Fibroblast of the conjunctiva (primary cell): ENCODE results near the gene MRPL21.
"Not testable (repeated sequence)": the region's sequence is repeated elsewhere in the genome, so short reads cannot be mapped to it uniquely, and the experiment has no call there.

Experiments used
- DNase-seq: peaks from one replicate; pipeline ENCODE4 v3.0.0-alpha.2; 2010; ENCODE audit warnings: low read depth

Gene MRPL21

GRCh38 chr11:68865241-68865640 lies 38.4 kb downstream of the MRPL21 start:
- DNase-seq: no peak

DNA sequence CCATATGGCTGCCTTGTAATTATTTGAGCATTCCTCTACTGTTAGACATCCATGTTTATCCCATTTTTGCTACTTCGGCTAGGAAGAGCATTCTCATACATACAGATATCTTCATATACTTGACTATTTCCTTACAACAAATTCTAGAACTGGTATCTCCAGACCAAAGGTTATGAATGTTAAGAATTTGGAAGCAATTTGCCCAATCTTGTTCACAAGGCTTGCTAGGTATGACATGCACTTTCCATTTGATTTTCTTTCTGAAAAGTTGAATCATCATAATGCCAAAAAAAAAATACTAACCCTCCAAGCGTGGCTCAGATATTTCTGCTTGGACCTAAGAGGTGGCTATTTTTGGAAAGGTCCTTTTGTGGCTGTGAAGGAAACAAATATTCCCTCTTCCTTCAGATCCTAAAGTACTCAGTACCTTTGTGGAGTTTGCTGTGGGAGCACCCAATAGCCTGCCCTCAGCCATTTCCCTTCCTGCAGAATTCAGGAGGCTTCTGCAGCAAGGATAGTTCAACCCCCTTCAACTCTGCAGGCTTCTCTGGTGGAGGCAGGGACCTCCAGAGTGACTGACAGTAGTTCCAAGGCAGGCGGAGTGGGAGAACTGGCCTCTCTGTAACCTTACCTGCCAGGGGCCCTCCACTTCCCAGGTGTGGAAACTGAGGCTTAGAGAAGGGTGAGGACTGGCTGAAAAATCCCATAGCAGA lies 39.9 kb downstream of the MRPL21 start:
- no peak for DNase-seq

DNA sequence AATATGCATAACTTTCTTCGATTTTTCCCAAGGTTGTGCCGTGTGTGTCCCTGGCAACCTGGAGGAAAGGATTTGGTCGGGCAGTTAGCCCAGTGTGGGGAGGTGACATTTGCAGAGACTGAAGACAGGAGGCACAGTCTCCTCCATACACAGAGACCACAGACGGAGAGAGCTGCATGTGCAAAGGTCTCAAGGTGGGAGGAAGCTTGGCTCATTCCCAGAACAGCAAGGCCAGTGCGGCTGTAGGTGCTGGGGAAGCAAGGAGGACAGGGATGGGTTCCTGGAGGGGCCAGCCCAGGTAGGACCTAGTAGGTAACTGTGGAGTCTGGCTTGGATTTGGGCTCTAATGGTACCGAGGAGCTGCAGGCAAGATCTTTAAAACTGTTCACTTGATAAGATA lies 41.2 kb downstream of the MRPL21 start:
- DNase-seq: no peak

DNA sequence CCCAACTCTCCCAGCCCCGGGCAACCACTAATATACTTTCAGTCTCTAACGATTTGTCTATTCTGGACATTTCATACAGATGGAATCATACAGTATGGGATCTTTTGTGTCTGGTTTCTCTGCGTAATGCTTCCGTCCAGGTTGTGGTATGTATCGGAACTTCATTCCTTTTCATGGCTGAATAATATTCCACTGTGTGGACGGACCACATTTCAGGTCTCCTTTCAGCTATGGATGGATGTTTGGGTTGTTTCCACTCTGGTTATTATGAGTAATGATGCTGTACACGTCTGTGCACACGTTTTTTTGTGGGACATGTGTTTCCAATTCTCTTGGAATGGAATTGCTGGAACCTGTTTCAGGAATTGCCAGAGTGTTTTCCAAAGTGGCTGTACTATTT lies 44.5 kb downstream of the MRPL21 start:
- DNase-seq: no peak

DNA sequence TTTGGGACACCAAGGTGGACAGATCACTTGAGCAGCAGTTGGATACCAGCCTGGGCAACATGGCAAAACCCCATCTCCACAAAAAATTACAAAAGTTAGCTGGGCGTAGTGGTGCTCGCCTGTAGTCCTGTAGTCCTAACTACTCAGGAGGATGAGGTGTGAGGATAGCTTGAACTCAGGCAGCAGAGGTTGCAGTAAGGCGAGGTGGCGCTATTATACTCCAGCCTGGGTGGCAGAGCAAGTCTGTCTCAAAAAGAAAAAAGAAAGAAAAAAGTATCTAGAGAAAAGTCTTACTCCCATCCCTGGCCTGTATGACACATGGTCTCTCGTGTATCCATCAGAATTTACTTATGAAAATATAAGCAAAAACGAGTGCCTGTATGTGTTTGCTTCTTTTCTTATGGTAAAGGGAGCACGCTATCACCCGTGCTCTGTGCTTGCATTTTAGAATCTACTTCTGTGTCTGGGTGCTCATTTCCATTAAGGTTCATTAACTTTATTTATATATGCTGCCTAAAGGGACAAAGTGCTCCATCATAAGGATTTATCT lies 46.5 kb downstream of the MRPL21 start:
- DNase-seq: no peak

DNA sequence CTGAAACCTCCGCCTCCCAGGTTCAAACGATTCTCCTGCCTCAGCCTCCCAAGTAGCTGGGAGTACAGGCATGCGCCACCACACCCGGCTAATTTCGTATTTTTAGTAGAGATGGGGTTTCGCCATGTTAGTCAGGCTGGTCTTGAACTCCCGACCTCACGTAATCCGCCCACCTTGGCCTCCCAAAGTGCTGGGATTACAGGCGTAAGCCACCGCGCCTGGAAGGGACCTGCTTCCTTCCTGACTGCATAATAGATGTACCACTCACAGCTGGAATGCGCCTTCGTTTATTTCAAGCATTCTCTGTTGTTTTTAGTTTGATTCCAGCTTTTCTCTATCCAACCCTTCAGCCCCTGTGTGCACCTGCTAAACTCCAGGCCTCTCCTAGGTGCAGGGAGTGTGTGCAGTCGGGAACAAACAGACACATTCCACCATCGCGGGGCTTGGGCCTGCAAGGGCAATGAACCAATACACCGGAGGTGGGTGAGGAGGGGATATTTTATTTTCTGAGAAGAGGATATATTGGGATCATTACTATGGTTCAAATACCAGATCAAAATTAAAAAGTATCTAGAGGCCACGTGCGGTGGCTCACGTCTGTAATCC lies 47.1 kb downstream of the MRPL21 start:
- DNase-seq: not testable (repeated sequence)

DNA sequence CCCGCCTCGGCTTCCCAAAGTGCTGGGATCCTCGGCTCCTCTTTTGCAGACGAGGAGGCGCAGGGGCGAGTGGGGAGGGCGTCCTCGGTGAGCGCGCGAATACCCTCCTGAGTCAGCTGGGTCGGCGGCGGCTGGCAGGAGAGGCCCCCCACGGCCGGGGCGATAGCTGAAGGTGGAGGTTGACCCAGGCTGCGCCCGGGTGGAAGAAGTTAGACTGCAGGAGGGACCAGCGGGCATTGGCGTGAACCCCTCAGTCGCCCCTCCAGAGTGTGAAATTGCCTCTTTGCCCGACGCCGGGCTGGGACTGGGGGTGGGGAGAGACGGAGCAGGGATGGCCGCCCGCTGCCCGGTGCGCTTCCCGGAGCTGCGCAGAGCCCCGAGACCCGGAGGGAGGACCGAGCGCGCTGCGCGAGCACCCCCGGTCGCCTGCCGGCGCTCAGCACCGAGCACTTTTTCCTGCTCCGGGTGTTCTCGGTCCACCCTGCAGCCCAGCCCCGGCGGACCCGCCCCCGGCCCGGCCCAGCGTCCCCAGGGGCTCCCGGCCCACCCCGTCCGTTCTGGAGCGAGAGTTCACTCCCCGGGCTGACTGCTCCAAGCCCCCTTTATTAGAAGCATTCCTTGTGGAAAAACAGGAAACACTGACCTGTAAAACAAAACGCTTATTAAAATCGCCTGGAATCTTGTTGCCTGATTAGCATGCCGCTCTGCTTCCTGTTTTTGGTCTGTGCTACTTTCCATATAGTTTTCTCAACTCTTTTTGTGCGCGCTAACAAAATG lies 48.2 kb downstream of the MRPL21 start:
- DNase-seq: no peak

DNA sequence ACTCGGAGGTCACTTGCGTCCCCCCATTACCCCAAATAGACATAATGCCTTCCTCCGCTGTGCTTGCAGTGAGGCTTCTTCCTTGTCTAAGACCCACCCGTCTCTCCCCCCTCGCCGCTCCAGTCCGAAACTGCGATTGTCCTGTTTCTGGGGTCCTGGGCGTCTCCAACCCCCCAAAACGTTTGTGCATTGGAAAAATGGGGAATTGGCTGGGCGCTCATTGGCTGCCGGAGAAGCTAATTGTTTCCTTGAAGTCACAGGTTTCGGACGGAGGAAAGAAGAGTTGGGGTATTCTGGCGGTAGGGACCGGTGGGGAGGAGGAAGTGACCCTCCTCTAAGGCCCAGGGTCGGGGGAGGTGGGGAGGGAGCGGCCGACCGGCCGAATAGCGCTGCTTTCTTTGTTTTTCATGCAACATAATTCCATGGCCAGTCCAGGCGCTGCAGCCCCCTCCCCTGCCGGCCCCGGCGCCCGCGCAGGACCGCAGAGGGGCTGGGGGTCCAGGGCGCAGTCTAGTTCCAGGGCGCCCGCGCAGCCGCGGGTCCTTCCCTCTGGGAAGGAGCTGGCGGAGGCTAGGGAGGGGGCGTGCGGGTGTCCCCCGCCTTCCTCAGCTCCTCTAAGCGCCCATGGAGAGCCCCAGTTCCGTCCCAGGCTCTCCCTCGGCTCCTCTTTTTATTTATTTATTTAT lies 49.2 kb downstream of the MRPL21 start:
- DNase-seq: no peak

- no peak for DNase-seq
Observed at GRCh38 chr11:68852628-68853027, 51.0 kb downstream of the MRPL21 start.

- no peak for DNase-seq
Observed at GRCh38 chr11:68848429-68848828, 55.2 kb downstream of the MRPL21 start.

DNA sequence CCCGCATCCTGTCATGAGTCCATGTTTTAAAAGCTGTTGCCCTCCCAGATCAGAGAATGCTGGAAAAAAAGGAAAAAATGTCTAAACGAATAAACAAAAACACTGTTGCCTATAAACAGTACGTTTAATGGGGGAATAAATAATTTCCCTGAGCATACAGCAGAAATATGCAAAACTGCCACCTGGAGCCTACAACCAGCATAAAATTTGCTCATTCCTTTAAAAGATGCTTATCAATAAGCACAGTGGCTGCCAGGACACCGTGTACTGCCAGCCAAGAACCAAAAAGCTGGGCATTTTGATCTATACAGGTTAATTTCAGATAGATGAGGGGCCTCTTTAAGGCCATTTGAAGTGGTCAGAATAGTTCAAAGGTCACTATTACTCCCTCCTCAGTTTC lies 56.2 kb downstream of the MRPL21 start:
- no peak for DNase-seq

- no peak for DNase-seq
Observed at GRCh38 chr11:68845351-68846002, 58.2 kb downstream of the MRPL21 start.

GRCh38 chr11:68844801-68845200 lies 58.8 kb downstream of the MRPL21 start:
- DNase-seq: no peak

DNA sequence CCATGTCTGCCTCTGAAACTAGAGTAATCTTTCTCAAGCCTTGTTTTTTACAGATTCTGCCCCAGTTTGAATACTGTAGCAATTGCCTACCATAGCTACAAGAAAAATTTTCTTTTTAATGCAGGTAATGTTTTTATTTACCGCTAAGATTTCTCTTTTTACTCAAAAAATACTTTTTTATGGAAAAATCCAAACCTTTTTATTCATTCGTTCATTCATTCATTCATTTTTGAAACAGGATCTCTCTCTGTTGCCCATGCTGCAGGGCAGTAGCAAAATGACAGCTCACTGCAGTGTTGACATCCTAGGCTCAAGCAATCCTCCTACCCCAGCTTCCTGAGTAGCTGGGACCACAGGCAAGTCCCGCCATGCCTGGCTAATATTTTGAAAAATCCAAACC lies 59.3 kb downstream of the MRPL21 start:
- DNase-seq: no peak

DNA sequence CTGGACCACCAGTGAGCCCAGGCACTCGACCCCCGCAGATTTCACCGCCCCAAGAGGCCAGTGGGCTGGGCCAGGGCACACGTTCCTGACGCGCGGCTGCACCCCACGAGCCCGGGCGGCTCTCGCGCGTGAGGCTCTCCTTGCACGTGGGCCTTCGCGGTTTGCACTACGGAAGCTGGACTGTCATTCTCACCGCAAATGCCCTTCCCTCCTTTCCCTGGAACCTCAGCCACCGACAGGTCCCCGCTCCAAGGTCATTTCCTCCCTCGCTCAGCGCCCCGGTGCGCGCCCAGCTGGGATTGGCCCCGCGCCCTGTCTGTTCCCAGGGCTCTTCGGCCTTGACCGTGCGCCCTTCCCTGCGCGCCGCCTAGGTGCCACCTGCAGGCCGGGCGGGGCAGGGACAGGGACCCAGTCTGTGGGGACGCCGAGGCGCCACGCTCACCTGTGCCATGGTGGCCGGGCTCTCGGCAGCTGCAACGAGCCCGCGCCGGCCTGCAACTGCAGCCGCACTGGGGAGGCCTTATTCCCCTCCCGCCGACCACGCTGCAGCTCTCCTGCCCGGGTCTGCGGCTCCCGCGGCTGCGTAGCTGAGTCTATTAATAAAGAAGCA lies 59.8 kb downstream of the MRPL21 start:
- no peak for DNase-seq

- no peak for DNase-seq
Observed at GRCh38 chr11:68843052-68843561, 60.5 kb downstream of the MRPL21 start.

DNA sequence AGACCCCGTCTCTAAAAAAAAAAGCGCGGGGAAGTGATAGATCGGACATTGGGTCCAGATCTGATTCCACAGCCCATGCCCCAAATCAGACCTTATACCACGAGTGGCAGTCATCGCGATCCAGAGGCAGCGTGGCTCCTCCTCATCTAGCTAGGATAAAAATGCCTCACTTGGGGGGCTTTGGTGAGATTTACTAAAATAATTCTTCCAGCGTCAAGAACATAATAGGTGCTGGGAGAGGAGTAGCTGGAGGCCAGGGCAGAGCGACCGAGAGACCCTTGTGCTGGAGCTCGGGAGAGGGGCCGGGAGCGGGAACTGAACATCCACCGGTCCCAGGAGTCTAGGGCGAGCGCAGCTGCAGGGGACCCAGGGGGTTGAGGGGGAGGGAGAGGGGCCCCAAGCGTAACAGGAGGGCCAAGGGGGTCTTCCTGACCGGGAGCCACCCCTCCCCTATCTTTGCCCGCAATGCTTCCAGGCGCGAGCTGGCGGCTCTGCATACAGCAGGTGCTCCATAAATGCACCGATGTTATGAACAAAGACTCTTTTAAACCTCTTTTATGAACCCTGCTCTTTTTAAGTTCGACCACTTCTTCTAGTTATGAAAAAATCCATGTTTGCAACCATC lies 61.1 kb downstream of the MRPL21 start:
- no peak for DNase-seq

DNA sequence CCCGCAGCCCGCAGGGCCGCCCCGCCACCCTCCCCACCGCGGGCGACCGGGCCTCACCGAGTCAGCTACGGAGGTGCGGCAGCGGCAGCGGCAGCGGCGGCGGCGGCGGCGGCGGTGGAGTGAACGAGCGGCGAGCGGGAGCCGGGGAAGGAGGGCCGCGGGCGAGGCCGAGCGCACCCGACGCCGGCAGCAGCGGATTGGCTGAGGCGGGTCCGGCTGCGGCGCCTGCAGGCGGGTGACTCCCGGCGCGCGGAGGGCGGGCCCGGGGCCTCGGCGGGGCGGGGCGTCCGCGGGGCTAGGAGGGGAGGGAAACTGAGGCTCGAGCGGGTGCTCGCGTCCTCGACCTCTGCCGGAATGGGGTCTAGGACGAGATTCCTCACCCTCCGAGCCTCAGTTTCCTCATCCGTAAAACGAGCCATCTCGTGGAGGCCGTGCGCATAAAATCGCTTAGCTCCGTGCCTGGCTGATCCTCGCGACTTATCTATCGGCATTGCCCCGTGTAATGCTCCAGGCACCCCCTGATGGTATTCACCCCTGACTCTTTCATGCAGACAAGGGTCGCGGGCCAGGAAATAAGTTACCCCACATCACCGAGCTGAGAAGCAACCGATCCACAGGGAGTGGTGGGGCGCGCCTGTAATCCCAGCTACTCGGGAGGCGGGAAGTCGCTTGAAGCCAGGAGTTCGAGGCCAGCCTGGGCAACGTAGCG lies 61.8 kb downstream of the MRPL21 start, which contains the start of gene CPT1A:
TSS of gene CPT1A (minus strand) at position 199 of the 709 bp plus-strand sequence. CDS start 26,442 bp downstream, outside the sequence.
- DNase-seq: no peak
